GM23338 (cell line): ENCODE measurements around the gene NXN.

Experiments
- CREB1 ChIP-seq: fragments of 250-450 bp; sonication (Bioruptor Pico); IDR thresholded peaks from 2 replicates; pipeline ENCODE4 v1.5.0; 2020; ENCODE audit warnings: low read depth, mild to moderate bottlenecking, moderate library complexity
- CTCF ChIP-seq, 2 experiments: fragments of 200-600 bp in 1 of 2; sonication (generic) in 1 of 2; conservative IDR thresholded peaks; 2 replicates each; pipeline versions ENCODE4 v1.5.1 to v1.6.1; 2016 to 2017; ENCODE audit warnings: antibody characterized with exemption in 2 of 2, low read depth in 2 of 2, mild to moderate bottlenecking in 2 of 2, moderate library complexity in 1 of 2
- EZH2 ChIP-seq: fragments of 200-600 bp; sonication (generic); IDR thresholded peaks from one replicate; pipeline ENCODE4 v1.8.0; 2017; ENCODE audit warnings: antibody characterized with exemption, mild to moderate bottlenecking, low read depth; ENCODE audit not compliant: unreplicated experiment
- EZH2phosphoT487 ChIP-seq: fragments of 200-600 bp; sonication (generic); IDR thresholded peaks from one replicate; pipeline ENCODE4 v1.8.1; 2018; ENCODE audit warnings: antibody characterized with exemption; ENCODE audit not compliant: unreplicated experiment
- POLR2AphosphoS5 ChIP-seq: IDR thresholded peaks from 2 replicates; pipeline ENCODE4 v1.6.1; 2016; ENCODE audit warnings: antibody characterized with exemption, low read depth

DNA sequence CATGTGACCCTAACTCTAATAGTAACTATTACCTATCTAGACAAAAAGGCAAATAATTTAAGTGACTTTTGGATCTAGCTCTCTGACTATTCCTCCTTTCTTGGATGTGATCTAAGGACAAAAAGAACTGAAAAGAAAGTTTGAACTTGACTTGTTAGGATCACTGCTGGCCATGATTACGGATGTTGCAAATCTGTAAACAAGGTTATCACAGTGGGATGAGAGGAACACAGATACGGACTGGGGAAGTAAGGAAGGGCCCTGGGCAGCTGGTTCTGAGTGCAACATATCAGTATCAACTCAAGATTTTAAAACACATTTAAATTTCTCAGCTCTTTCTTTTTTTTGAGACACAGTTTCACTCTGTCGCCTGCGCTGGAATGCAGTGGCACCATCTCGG lies 118.8 kb downstream of the NXN start:
- TF ChIP-seq CTCF (conservative IDR thresholded peaks at IDR 0.05; ENCODE audit: low read depth in 2 of 2) (no peak), EZH2 (no peak), POLR2AphosphoS5 (no peak), EZH2phosphoT487 (no peak), CREB1 (CRISPR knock-in tag) (no peak)
